Smooth muscle cell of the brain vasculature (primary cell): ENCODE measurements around the gene POLR1E.
"Not testable (repeated sequence)": the region's sequence is repeated elsewhere in the genome, so short reads cannot be mapped to it uniquely, and the experiment has no call there.

Experiments used
- DNase-seq: peaks from one replicate; pipeline ENCODE4 v3.0.0-alpha.2; 2012; ENCODE audit warnings: low read depth, low spot score

Gene POLR1E

GRCh38 chr9:37464426-37465248, 21.1 kb upstream of the POLR1E start:
- peak; percentile 21 for DNase-seq

GRCh38 chr9:37465249-37466036, 20.3 kb upstream of the POLR1E start, which contains the start of gene ZBTB5:
Gene ZBTB5 (minus strand): TSS chr9:37465450. CDS start chr9:37442551, 22,899 bp downstream.
- DNase-seq: peak; percentile 99

- DNase-seq: peak; percentile 57
Measured at GRCh38 chr9:37466037-37466709, 19.6 kb upstream of the POLR1E start.

GRCh38 chr9:37467530-37467929, 18.2 kb upstream of the POLR1E start:
- not testable (repeated sequence) for DNase-seq

GRCh38 chr9:37468620-37469019, 17.1 kb upstream of the POLR1E start:
- DNase-seq: no peak

- peak; percentile 76 for DNase-seq
Measured at GRCh38 chr9:37471942-37472684, 13.6 kb upstream of the POLR1E start.

- DNase-seq: not testable (repeated sequence)
Measured at GRCh38 chr9:37473982-37474381, 11.8 kb upstream of the POLR1E start.

GRCh38 chr9:37474438-37474837, 11.3 kb upstream of the POLR1E start:
- no peak for DNase-seq

GRCh38 chr9:37476930-37477329, 8.8 kb upstream of the POLR1E start:
- no peak for DNase-seq

DNA sequence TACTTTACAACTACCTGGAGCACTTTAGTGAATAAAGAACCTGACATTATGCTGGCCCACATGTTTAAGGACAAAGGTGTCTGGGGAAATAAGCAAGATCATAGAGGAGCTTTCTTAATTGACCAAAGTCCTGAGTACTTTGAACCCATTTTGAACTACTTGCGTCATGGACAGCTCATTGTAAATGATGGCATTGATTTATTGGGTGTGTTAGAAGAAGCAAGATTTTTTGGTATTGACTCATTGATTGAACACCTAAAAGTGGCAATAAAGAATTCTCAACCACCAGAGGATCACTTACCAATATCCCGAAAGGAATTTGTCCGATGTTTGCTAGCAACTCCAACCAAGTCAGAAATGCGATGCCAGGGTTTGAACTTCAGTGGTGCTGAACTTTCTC, 8.3 kb upstream of the POLR1E start:
- DNase-seq: not testable (repeated sequence)

- not testable (repeated sequence) for DNase-seq
Measured at GRCh38 chr9:37477987-37478619, 7.6 kb upstream of the POLR1E start.

DNA sequence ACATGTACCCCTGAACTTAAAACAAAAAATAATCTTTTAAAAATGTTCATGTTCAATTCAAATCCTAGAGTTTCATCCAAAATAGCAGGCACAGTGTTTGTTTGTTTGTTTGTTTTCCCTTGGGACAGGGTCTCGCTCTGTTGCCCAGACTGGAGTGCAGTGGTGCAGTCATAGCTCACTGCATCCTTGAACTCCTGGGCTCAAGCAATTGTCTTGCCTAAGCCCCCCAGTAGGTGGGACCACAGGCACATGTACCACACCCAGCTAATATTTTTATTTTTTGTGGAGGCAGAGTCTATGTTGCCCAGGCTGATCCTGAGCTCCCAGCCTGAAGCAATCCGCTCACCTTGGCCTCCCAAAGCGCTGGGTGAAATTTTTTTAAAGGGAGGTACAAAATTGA, 5.0 kb upstream of the POLR1E start:
- DNase-seq: no peak

- no peak for DNase-seq
Measured at GRCh38 chr9:37486256-37486615, 488 bp downstream of the POLR1E start.

- no peak for DNase-seq
Measured at GRCh38 chr9:37486616-37487548, 1.1 kb downstream of the POLR1E start.

DNA sequence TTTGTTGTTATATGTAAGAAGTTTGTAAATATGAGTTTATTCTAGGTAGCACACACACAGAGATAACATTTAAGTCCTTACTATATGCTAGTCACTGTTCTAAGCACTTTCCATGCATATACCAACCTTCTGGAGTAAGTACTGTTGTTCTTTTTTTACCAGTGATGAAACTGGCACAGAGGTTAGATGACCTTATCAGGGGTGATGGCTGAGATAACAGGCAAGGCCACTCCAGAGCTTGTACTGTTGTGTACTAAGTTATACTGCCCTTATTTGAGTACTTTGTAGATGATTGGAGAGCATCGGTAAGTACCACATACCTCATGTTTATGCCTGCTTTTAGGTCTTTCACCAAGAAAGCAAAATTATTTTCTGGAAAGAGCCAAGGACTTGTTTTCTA, 6.2 kb downstream of the POLR1E start:
- no peak for DNase-seq

DNA sequence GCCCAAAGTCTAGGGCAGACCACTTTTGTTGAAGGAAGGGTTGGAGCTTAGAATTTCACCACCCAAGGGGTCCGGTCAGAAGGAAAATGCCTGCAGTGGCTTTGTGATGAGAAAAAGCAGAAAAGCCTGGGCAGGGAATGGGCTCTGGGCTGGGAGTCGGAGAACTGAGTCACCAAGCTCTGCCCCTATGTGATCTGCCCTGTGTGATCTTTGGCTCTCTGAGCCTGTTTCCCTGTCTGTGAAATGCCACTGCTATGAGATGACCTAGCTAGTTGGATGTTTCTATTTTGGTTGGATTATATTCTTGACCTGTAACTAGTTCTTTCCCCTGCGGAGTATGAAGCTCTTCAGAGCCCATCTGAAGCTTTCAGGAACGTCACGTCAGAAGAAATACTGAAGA, 9.8 kb downstream of the POLR1E start:
- DNase-seq: no peak

- DNase-seq: no peak
Measured at GRCh38 chr9:37496020-37496419, 10.3 kb downstream of the POLR1E start.

DNA sequence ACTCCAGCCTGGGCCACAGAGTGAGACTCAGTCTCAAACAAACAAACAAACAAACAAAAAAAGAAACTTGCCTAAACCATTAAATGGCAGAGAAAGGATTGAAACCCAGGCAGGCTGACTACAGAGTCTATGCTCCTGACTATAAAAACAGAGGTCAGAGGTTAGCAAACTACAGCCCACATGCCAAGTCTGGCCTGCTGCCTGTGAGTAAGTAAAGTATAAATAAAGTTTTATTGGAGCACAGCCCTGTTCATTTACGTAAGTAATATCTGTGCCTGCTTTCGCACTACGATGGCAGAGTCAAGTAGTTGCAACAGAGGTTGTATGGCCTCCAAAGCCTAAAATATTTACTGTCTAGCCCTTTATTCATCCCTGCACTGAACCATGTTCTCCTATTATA, 11.6 kb downstream of the POLR1E start:
- DNase-seq: no peak

DNA sequence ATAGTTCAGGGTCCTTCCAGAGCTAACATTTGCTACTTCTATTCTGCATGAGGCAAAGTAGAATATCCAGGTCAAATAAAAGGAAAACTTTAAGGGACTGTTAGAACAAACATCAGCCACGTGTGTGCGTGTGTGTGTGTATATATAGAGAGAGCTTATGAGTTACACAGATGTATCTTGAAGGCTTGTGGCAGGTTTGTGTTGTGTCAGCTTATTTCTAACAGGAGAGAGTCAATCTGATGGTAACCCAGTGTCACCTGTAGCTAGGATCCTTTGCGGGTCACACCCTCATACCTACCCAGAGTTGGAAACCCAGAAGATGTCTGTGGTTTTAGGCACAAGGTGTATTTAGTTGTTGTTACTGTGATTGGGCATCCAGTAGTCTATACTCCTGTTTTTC, 12.7 kb downstream of the POLR1E start:
- DNase-seq: no peak

DNA sequence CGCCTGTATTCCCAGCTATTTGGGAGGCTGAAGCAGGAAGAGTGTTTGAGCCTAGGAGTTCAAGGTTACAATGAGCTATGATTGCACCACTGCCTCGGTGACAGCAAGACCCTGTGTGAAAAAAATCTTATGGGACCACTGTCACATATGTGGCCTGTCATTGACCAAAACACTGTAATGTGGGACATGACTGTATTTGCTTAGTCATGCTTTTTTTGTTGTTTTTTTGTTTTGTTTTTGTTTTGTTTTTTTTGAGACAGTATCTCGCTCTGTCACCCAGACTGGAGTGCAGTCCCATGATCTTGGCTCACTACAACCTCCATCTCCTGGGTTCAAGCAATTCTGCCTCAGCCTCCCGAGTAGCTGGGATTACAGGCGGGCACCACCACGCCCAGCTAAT, 13.5 kb downstream of the POLR1E start:
- no peak for DNase-seq
